22Rv1 (cell line): ENCODE results near the gene PIK3R3.

Experiments used
- CTCF ChIP-seq: fragments of 450-650 bp; IDR thresholded peaks from 2 replicates; pipeline ENCODE4 v1.5.1; 2017; ENCODE audit warnings: mild to moderate bottlenecking
- ZFX ChIP-seq: fragments of 450-650 bp; IDR thresholded peaks from 2 replicates; pipeline ENCODE4 v1.6.1; 2017; ENCODE audit warnings: antibody characterized with exemption, borderline replicate concordance

- no peak for TF ChIP-seq CTCF
- TF ChIP-seq ZFX: no peak
Observed at GRCh38 chr1:46168477-46168876, 36.0 kb upstream of the PIK3R3 start.
